Activated naive CD4-positive, alpha-beta T cell treated with anti-CD3 and anti-CD28 coated beads, Interleukin-2, amount 50 U/mL, for 72 hours (primary cell): ENCODE data around the gene HSF2BP. TPM values are rescaled to one million over a fixed set of nuclear protein-coding genes. Genes with fewer than 3 reads are reported as not detected.
"Not testable (repeated sequence)": the region's sequence is repeated elsewhere in the genome, so short reads cannot be mapped to it uniquely, and the experiment has no call there.

Experiments used
- ATAC-seq, 2 donors: fragments of 150-1000 bp; cut with Tn5 transposase; 2 replicates each; pipeline ENCODE4 v1.10.0; 2021; ENCODE audit warnings: mild to moderate bottlenecking in 2 of 2, moderate library complexity in 2 of 2
- DNase-seq, 2 donors: peaks; one replicate each; pipeline ENCODE4 v3.0.0; 2021 to 2022; ENCODE audit warnings: low spot score in 2 of 2
- H3K27ac Mint-ChIP-seq, 2 donors: one replicate each; pipeline ENCODE4 v1.8.0; 2022; ENCODE audit warnings: mild to moderate bottlenecking in 2 of 2, mixed read lengths in 2 of 2
- H3K36me3 Mint-ChIP-seq, 2 donors: one replicate each; pipeline ENCODE4 v1.8.0; 2022; ENCODE audit warnings: mixed read lengths in 2 of 2
- H3K9me3 Mint-ChIP-seq, 2 donors: one replicate each; pipeline ENCODE4 v1.8.0; 2022; ENCODE audit warnings: mixed read lengths in 2 of 2
- total RNA-seq, 2 donors: library from RNA; stranded (reverse); gene quantifications; one replicate each; pipeline ENCODE4 v1.2.3, GENCODE V29; 2022

Gene HSF2BP
- total RNA-seq, 2 donors from 2014 or later = 0.57 to 0.78 TPM

GRCh38 chr21:43691086-43691795, 32.0 kb upstream of the HSF2BP start:
- Mint-ChIP-seq H3K9me3 (no peaks in the 10 kb centered on the region), H3K27ac (peak overlapping the region in 1 of 2 donors; percentile 8), H3K36me3 (peaks cover 27 to 31% of the 10 kb centered on the region in 2 donors)
- DNase-seq = no peak
- no peak for ATAC-seq

GRCh38 chr21:43690346-43690745, 31.1 kb upstream of the HSF2BP start:
- ATAC-seq (no peak), DNase-seq (no peak)
- H3K27ac Mint-ChIP-seq = peak overlapping the region in 1 of 2 donors; percentile 8
- H3K9me3 Mint-ChIP-seq = no peaks in the 10 kb centered on the region
- peaks cover 19 to 22% of the 10 kb centered on the region in 2 donors for H3K36me3 Mint-ChIP-seq

- peaks cover 19 to 23% of the 10 kb centered on the region in 2 donors for H3K36me3 Mint-ChIP-seq
- no peaks in the 10 kb centered on the region for H3K9me3 Mint-ChIP-seq
- DNase-seq = no peak
- no peak for ATAC-seq
- H3K27ac Mint-ChIP-seq = peak overlapping the region in 1 of 2 donors; percentile 72
These were observed 30.5 kb upstream of the HSF2BP start for GRCh38 chr21:43689556-43690337.

GRCh38 chr21:43688906-43689305, 29.6 kb upstream of the HSF2BP start:
- no peak for DNase-seq
- ATAC-seq = no peak
- Mint-ChIP-seq H3K36me3 (peaks cover 21 to 26% of the 10 kb centered on the region in 2 donors), H3K27ac (peak overlapping the region in 1 of 2 donors; percentile 61), H3K9me3 (no peaks in the 10 kb centered on the region)

- peak overlapping the region; percentile 2 to 83 for H3K27ac Mint-ChIP-seq
- DNase-seq (no peak), ATAC-seq (no peak)
- peaks cover 21 to 26% of the 10 kb centered on the region in 2 donors for H3K36me3 Mint-ChIP-seq
- H3K9me3 Mint-ChIP-seq = no peaks in the 10 kb centered on the region
These were observed 28.5 kb upstream of the HSF2BP start for GRCh38 chr21:43687566-43688399.

GRCh38 chr21:43686811-43687565, 27.7 kb upstream of the HSF2BP start:
- ATAC-seq (no peak), DNase-seq (no peak)
- Mint-ChIP-seq H3K27ac (peak overlapping the region; percentile 2 to 83), H3K9me3 (no peaks in the 10 kb centered on the region), H3K36me3 (peaks cover 21 to 26% of the 10 kb centered on the region in 2 donors)

- no peak for DNase-seq
- ATAC-seq = no peak
These were observed 25.1 kb upstream of the HSF2BP start for GRCh38 chr21:43684424-43684823.

GRCh38 chr21:43681650-43682049, 22.4 kb upstream of the HSF2BP start:
- peak overlapping the region; percentile 19 to 59 for H3K27ac Mint-ChIP-seq
- H3K36me3 Mint-ChIP-seq = peaks cover 16 to 24% of the 10 kb centered on the region in 2 donors
- DNase-seq (no peak), ATAC-seq (no peak)
- no peaks in the 10 kb centered on the region for H3K9me3 Mint-ChIP-seq

More at GRCh38 chr21:43684424-43684823, 25.1 kb upstream of the HSF2BP start:
- Mint-ChIP-seq H3K27ac (peak overlapping the region in 1 of 2 donors; percentile 93), H3K9me3 (no peaks in the 10 kb centered on the region), H3K36me3 (peaks cover 21 to 24% of the 10 kb centered on the region in 2 donors)

- ATAC-seq, H3K27ac Mint-ChIP-seq, DNase-seq, H3K9me3 Mint-ChIP-seq: not testable (repeated sequence)
- H3K36me3 Mint-ChIP-seq = peaks cover 15 to 34% of the 10 kb centered on the region in 2 donors
These were observed 21.1 kb upstream of the HSF2BP start for GRCh38 chr21:43680421-43680820.

GRCh38 chr21:43679951-43680350, 20.7 kb upstream of the HSF2BP start:
- ATAC-seq (no peak), DNase-seq (no peak)
- peaks cover 14 to 32% of the 10 kb centered on the region in 2 donors for H3K36me3 Mint-ChIP-seq
- no peaks in the 10 kb centered on the region for H3K9me3 Mint-ChIP-seq
- H3K27ac Mint-ChIP-seq = peak overlapping the region in 1 of 2 donors; percentile 12

GRCh38 chr21:43676391-43676790, 17.1 kb upstream of the HSF2BP start:
- no peaks in the 10 kb centered on the region for H3K9me3 Mint-ChIP-seq
- no peak overlapping the region for H3K27ac Mint-ChIP-seq
- peaks cover 21 to 31% of the 10 kb centered on the region in 2 donors for H3K36me3 Mint-ChIP-seq
- DNase-seq (no peak), ATAC-seq (no peak)

- Mint-ChIP-seq H3K27ac (peak overlapping the region in 1 of 2 donors; percentile 72), H3K36me3 (peaks cover 21 to 31% of the 10 kb centered on the region in 2 donors), H3K9me3 (no peaks in the 10 kb centered on the region)
- DNase-seq = no peak
- ATAC-seq = no peak
These were observed 16.6 kb upstream of the HSF2BP start for GRCh38 chr21:43675871-43676270.

- peaks cover 0 to 5% of the 10 kb centered on the region in 2 donors for H3K9me3 Mint-ChIP-seq
- peaks cover 21 to 45% of the 10 kb centered on the region in 2 donors for H3K36me3 Mint-ChIP-seq
- H3K27ac Mint-ChIP-seq = peak overlapping the region in 1 of 2 donors; percentile 93
- ATAC-seq (no peak), DNase-seq (no peak)
These were observed 10.7 kb upstream of the HSF2BP start for GRCh38 chr21:43669828-43670605.

- DNase-seq (no peak), ATAC-seq (peak; percentile 69 to 80)
- Mint-ChIP-seq H3K27ac (peak overlapping the region; percentile 2 to 48), H3K9me3 (peaks cover 0 to 5% of the 10 kb centered on the region in 2 donors), H3K36me3 (peaks cover 17 to 53% of the 10 kb centered on the region in 2 donors)
These were observed 8.1 kb upstream of the HSF2BP start for GRCh38 chr21:43667191-43667904.

- peak overlapping the region in 1 of 2 donors; percentile 82 for H3K27ac Mint-ChIP-seq
- H3K36me3 Mint-ChIP-seq = peaks cover 29 to 59% of the 10 kb centered on the region in 2 donors
- H3K9me3 Mint-ChIP-seq = peaks cover 0 to 5% of the 10 kb centered on the region in 2 donors
- DNase-seq = no peak
- ATAC-seq = no peak
These were observed 6.6 kb upstream of the HSF2BP start for GRCh38 chr21:43665879-43666278.
